NCI-H1930 (cell line): ENCODE results near the gene TMEM259.
"Not testable (repeated sequence)": the region's sequence is repeated elsewhere in the genome, so short reads cannot be mapped to it uniquely, and the experiment has no call there.

ENCODE experiments used
- DNase-seq, 2 experiments: peaks; one replicate each; lab custom pipeline; 2025; lab: John Stamatoyannopoulos, UW

The TMEM259 gene

GRCh38 chr19:1039646-1040475 lies 18.9 kb upstream of the TMEM259 start, which contains the start of gene ABCA7:
ABCA7 (plus strand) TSS chr19:1040107; CDS start chr19:1041362, 1,255 bp downstream.
- DNase-seq: peak; percentile 88 to 94

GRCh38 chr19:1038978-1039645 lies 18.2 kb upstream of the TMEM259 start:
- DNase-seq: no peak

- no peak for DNase-seq
Measured at GRCh38 chr19:1037621-1038064, 16.7 kb upstream of the TMEM259 start.

GRCh38 chr19:1035998-1036621 lies 15.2 kb upstream of the TMEM259 start:
- no peak for DNase-seq

- no peak for DNase-seq
Measured at GRCh38 chr19:1032264-1032867, 11.4 kb upstream of the TMEM259 start.

- DNase-seq: no peak
Measured at GRCh38 chr19:1028062-1028926, 7.4 kb upstream of the TMEM259 start.

GRCh38 chr19:1027650-1028061 lies 6.7 kb upstream of the TMEM259 start:
- no peak for DNase-seq

- no peak for DNase-seq
Measured at GRCh38 chr19:1026783-1027649, 6.1 kb upstream of the TMEM259 start.

GRCh38 chr19:1025960-1026782 lies 5.2 kb upstream of the TMEM259 start, which contains the start of gene CNN2:
CNN2 (plus strand) TSS chr19:1026608; CDS start chr19:1026662, 54 bp downstream.
- peak in 1 of 2 experiments; percentile 12 for DNase-seq

GRCh38 chr19:1025080-1025479 lies 4.2 kb upstream of the TMEM259 start:
- DNase-seq: not testable (repeated sequence)

GRCh38 chr19:1023883-1024188 lies 2.9 kb upstream of the TMEM259 start:
- DNase-seq: not testable (repeated sequence)

GRCh38 chr19:1019980-1020867 lies 699 bp downstream of the TMEM259 start:
- no peak for DNase-seq

GRCh38 chr19:1019616-1019961 lies 1.3 kb downstream of the TMEM259 start:
- no peak for DNase-seq

GRCh38 chr19:1018932-1019615 lies 1.8 kb downstream of the TMEM259 start:
- no peak for DNase-seq

GRCh38 chr19:1018393-1018792 lies 2.5 kb downstream of the TMEM259 start:
- DNase-seq: no peak

GRCh38 chr19:1017906-1018305 lies 3.0 kb downstream of the TMEM259 start:
- DNase-seq: no peak

- no peak for DNase-seq
Measured at GRCh38 chr19:1017115-1017905, 3.6 kb downstream of the TMEM259 start.
